K562 (cell line): ENCODE measurements around the gene SERPINE1. TPM values are rescaled to one million over a fixed set of nuclear protein-coding genes. Genes with fewer than 3 reads are reported as not detected.

Source experiments
- ATAC-seq: fragments of 200-7000 bp; cut with Tn5 transposase; 3 replicates; pipeline ENCODE4 v1.9.1; 2020; ENCODE audit warnings: moderate library complexity
- BruUV-seq: library from RNA; stranded (reverse); fragments of 400-500 nt; replicated peaks from 2 replicates; lab custom pipeline; 2021; lab: Mats Ljungman, UMichigan
- CTCF ChIA-PET: fragments of 300-600 bp; formaldehyde crosslinking; extraction: SDS; loops from one replicate; lab custom pipeline; 2021; ENCODE audit warnings: low intra/inter-chr PET ratio; lab: Yijun Ruan, JAX
- POLR2A ChIA-PET: fragments of 300-600, 350-650 bp; sonication (Branson Sonifier 250); formaldehyde crosslinking; extraction: SDS; loops from one replicate; lab custom pipeline; 2021; ENCODE audit warnings: antibody characterized with exemption, inconsistent platforms; lab: Yijun Ruan, JAX
- DNase-seq, 4 experiments: peaks; one replicate each; pipeline versions ENCODE4 v3.0.0 to v3.0.0-alpha.2; 2011 to 2018; ENCODE audit warnings: low spot score in 3 of 4, mixed read lengths in 3 of 4; ENCODE audit errors: extremely low read depth in 1 of 4
- FAIRE-seq: peaks from 2 replicates; lab custom pipeline; 2011; peaks lifted over from hg19 to GRCh38; lab: Jason Lieb, UNC
- H2AFZ ChIP-seq: 2 replicates; pipeline ENCODE4 v1.6.0; 2011; ENCODE audit warnings: low read depth, low read length, control low read depth, inconsistent platforms
- H3K27ac ChIP-seq: fragments of 200-600 bp; 3 replicates; pipeline ENCODE4 v1.8.0; 2011; ENCODE audit warnings: low read depth, mild to moderate bottlenecking, control low read depth, inconsistent platforms, low read length, moderate library complexity, mixed read lengths; ENCODE audit errors: extremely low read depth
- H3K27me3 ChIP-seq, 2 experiments: fragments of 300-600 bp in 1 of 2; 2 replicates in 1 of 2; 3 replicates in 1 of 2; pipeline versions ENCODE4 v1.6.0 to v1.8.0; 2011; ENCODE audit warnings: inconsistent platforms in 2 of 2, low read length in 2 of 2, mild to moderate bottlenecking in 1 of 2, mixed read lengths in 1 of 2, moderate library complexity in 1 of 2; ENCODE audit not compliant: control insufficient read depth in 2 of 2, insufficient read depth in 2 of 2
- H3K36me3 ChIP-seq: fragments of 300-600 bp; 3 replicates; pipeline ENCODE4 v1.8.0; 2011; ENCODE audit warnings: mild to moderate bottlenecking, low read length, inconsistent platforms; ENCODE audit not compliant: control insufficient read depth, insufficient read depth
- H3K4me1 ChIP-seq, 2 experiments: fragments of 200-600 bp in 1 of 2; replicated peaks in 1 of 2; 2 replicates in 1 of 2; 3 replicates in 1 of 2; pipeline versions ENCODE4 v1.5.1 to v1.8.0; 2011; ENCODE audit warnings: inconsistent platforms in 2 of 2, low read length in 2 of 2, mild to moderate bottlenecking in 1 of 2, mixed read lengths in 1 of 2, moderate library complexity in 1 of 2; ENCODE audit not compliant: control insufficient read depth in 2 of 2, insufficient read depth in 2 of 2
- H3K4me2 ChIP-seq: 2 replicates; pipeline ENCODE4 v1.6.1; 2011; ENCODE audit warnings: low read length, control low read depth, inconsistent platforms, mixed read lengths; ENCODE audit not compliant: insufficient read depth
- H3K4me3 ChIP-seq: fragments of 200-600 bp; sonication (generic), shearing (Covaris generic); 2 replicates; pipeline ENCODE4 v1.5.1; 2016; ENCODE audit warnings: control low read depth, inconsistent platforms
- H3K79me2 ChIP-seq: fragments of 200-600 bp; 3 replicates; pipeline ENCODE4 v1.8.0; 2011; ENCODE audit warnings: low read length, inconsistent platforms; ENCODE audit not compliant: control insufficient read depth, insufficient read depth
- H3K9ac ChIP-seq, 2 experiments: 2 replicates each; pipeline versions ENCODE4 v1.6.0 to v1.6.1; 2011; ENCODE audit warnings: low read depth in 2 of 2, low read length in 2 of 2, control low read depth in 1 of 2, inconsistent platforms in 1 of 2, mild to moderate bottlenecking in 1 of 2, mixed read lengths in 1 of 2; ENCODE audit not compliant: insufficient read depth in 1 of 2
- H3K9me1 ChIP-seq: one replicate; pipeline ENCODE4 v1.6.0; 2011; ENCODE audit warnings: inconsistent platforms, mild to moderate bottlenecking, low read length, moderate library complexity; ENCODE audit not compliant: control insufficient read depth, insufficient read depth
- H3K9me3 ChIP-seq: replicated peaks from 2 replicates; pipeline ENCODE4 v1.5.1; 2011; ENCODE audit warnings: low read depth, low read length, inconsistent platforms; ENCODE audit not compliant: control insufficient read depth, insufficient read depth
- H4K20me1 ChIP-seq: replicated peaks from 2 replicates; pipeline ENCODE4 v1.6.1; 2011; ENCODE audit warnings: low read length, inconsistent platforms, mixed read lengths; ENCODE audit not compliant: control insufficient read depth, insufficient read depth
- CHCHD3 ChIP-seq: fragments of 250-450 bp; sonication (Bioruptor Pico); IDR thresholded peaks from 2 replicates; pipeline ENCODE4 v2.1.2; 2022; ENCODE audit warnings: mild to moderate bottlenecking
- EWSR1 ChIP-seq: fragments of 450-650 bp; IDR thresholded peaks from 2 replicates; pipeline ENCODE4 v1.6.1; 2018; ENCODE audit warnings: borderline replicate concordance, mild to moderate bottlenecking, low read depth, moderate library complexity; ENCODE audit not compliant: partially characterized antibody
- HNRNPL ChIP-seq: fragments of 200-400 bp; formaldehyde crosslinking; IDR thresholded peaks from 2 replicates; pipeline ENCODE4 v1.6.1; 2017; ENCODE audit warnings: low read depth, mild to moderate bottlenecking, low read length
- KAT8 ChIP-seq: fragments of 450-650 bp; IDR thresholded peaks from 2 replicates; pipeline ENCODE4 v1.6.1; 2016; ENCODE audit warnings: low read depth, mild to moderate bottlenecking
- KHSRP ChIP-seq: fragments of 450-650 bp; IDR thresholded peaks from 2 replicates; pipeline ENCODE4 v1.6.1; 2017
- NFIC ChIP-seq: fragments of 450-650 bp; IDR thresholded peaks from 2 replicates; pipeline ENCODE4 v1.6.1; 2017; ENCODE audit warnings: mild to moderate bottlenecking, inconsistent platforms
- NR4A1 ChIP-seq, 2 experiments: fragments of 250-450 bp in 1 of 2; fragments of 450-650 bp in 1 of 2; sonication (Bioruptor Pico) in 1 of 2; IDR thresholded peaks; 2 replicates each; pipeline versions ENCODE4 v1.4.0 to v1.6.1; 2016 to 2020; ENCODE audit warnings: mild to moderate bottlenecking in 2 of 2, missing compliant biosample characterization in 1 of 2, missing genetic modification characterization in 1 of 2, moderate library complexity in 1 of 2
- POLR2AphosphoS2 ChIP-seq: IDR thresholded peaks from 2 replicates; pipeline ENCODE4 v1.6.1; 2012; ENCODE audit warnings: low read length, improper control_type of control experiment
- SREBF2 ChIP-seq: sonication (generic); formaldehyde crosslinking; IDR thresholded peaks from 2 replicates; pipeline ENCODE4 v1.4.0; 2020; ENCODE audit warnings: mild to moderate bottlenecking, missing genetic modification reagents
- ZNF274 ChIP-seq: IDR thresholded peaks from 2 replicates; pipeline ENCODE4 v1.6.1; 2011; ENCODE audit warnings: low read depth, mild to moderate bottlenecking, low read length, moderate library complexity, borderline replicate concordance
- ZNF551 ChIP-seq: fragments of 250-450 bp; sonication (Bioruptor Pico); IDR thresholded peaks from 2 replicates; pipeline ENCODE4 v1.5.0; 2021; ENCODE audit warnings: mild to moderate bottlenecking, moderate library complexity
- ZNF644 ChIP-seq: fragments of 200-800 bp; sonication (Bioruptor generic); IDR thresholded peaks from 2 replicates; pipeline ENCODE4 v1.6.1; 2016; ENCODE audit warnings: low read depth, missing genetic modification characterization, missing compliant biosample characterization
- WGBS: fragments of 100-300 bp; shearing (Covaris generic); methylation state at CpG from one replicate; pipeline ENCODE4 v1.1.6; 2016; ENCODE audit warnings: low coverage, mixed read lengths; ENCODE audit not compliant: insufficient coverage; ENCODE audit errors: missing lambda C conversion rate; 5-methylcytosine and 5-hydroxymethylcytosine counted together
- in situ Hi-C: fragments of 300-500 bp; cut with MboI; formaldehyde crosslinking; loops from 4 replicates; pipeline ENCODE4 v1.15.0; 2018; ENCODE audit warnings: inconsistent platforms, mixed read lengths
- intact Hi-C: fragments of 100-400 bp; cut with micrococcal nuclease; formaldehyde crosslinking; loops from 2 replicates; pipeline ENCODE4 v1.14.2; 2022
- polyA plus RNA-seq, 8 experiments: library from polyadenylated mRNA; depleted of rRNA in 4 of 8; stranded (reverse) in 5 of 8; unstranded in 3 of 8; fragments of >200 nt; fragmentation: Nextera tagmentation in 2 of 8; fragmentation: Illumina TruSeq in 1 of 8; extraction: Ambion mirVana in 2 of 8; extraction: Trizol in 1 of 8; gene quantifications; 2 replicates each; pipeline versions ENCODE4 v1.2.1 to v1.2.3, GENCODE V29; 2011 to 2014; ENCODE audit warnings: inconsistent platforms in 1 of 8, missing spikeins in 1 of 8
- total RNA-seq, 7 experiments: library from RNA; depleted of rRNA in 6 of 7; stranded (reverse); fragments of >200 nt in 6 of 7; fragmentation: Illumina TruSeq in 2 of 7; extraction: Trizol in 2 of 7; gene quantifications; 2 replicates each; pipeline versions ENCODE4 v1.2.1 to v1.2.3, GENCODE V29; 2011 to 2021; ENCODE audit warnings: low replicate concordance in 1 of 7
- TF ChIP-seq, protein P1 (sequence below): fragments of 250-450 bp; sonication (Bioruptor Pico); IDR thresholded peaks from 2 replicates; pipeline ENCODE4 v1.5.0; 2021
- TF ChIP-seq, protein P2 (sequence below): sonication (generic); formaldehyde crosslinking; IDR thresholded peaks from 2 replicates; pipeline ENCODE4 v1.8.0; 2022; ENCODE audit warnings: missing genetic modification reagents, mild to moderate bottlenecking, moderate library complexity, borderline replicate concordance
- TF ChIP-seq, protein P3 (sequence below): IDR thresholded peaks from 2 replicates; pipeline ENCODE4 v1.6.1; 2016; ENCODE audit warnings: missing genetic modification characterization, missing compliant biosample characterization
- TF ChIP-seq, protein P4 (sequence below), 2 experiments: IDR thresholded peaks; 2 replicates each; pipeline ENCODE4 v1.6.1; 2012; ENCODE audit warnings: improper control_type of control experiment in 2 of 2, low read depth in 2 of 2, low read length in 2 of 2, borderline replicate concordance in 1 of 2

SERPINE1 gene
- total and polyA plus RNA-seq, 9 of the 15 experiments (the other 6 are each of a cell fraction or from before 2014, with no cell fraction given), result 0.22 to 4.8 (median 0.91) TPM

DNA sequence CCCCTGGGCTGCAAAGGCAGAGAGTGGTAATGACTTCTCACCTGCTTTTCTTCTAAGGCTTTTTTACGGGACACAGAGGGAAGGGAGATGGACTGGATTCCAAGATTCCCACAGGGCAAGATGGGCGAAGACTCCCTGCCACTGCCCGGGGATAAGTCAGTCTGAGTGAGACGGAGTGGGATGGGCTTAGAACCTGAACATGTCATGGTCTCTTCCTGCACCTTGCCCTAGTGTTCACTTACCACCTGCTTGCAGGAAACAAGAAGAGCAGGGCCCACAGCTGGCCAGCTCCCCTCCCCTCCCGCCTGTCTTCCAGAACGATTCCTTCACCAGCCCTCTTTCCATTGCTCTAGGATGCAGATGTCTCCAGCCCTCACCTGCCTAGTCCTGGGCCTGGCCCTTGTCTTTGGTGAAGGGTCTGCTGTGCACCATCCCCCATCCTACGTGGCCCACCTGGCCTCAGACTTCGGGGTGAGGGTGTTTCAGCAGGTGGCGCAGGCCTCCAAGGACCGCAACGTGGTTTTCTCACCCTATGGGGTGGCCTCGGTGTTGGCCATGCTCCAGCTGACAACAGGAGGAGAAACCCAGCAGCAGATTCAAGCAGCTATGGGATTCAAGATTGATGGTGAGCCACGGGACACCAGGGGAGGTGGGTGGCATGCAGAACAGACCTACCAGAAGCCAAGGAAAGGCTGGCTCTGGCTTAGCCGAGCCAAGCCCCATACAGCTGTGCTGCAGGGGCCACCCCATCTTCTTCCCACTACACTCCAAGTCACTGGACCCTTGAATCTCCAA, 1.3 kb downstream of the SERPINE1 start:
- no peaks in the 10 kb centered on the region for H3K36me3 ChIP-seq
- peaks cover 18 to 27% of the 10 kb centered on the region in 2 experiments for H3K4me1 ChIP-seq
- DNase-seq (peak in 1 of 4 experiments; percentile 9), ATAC-seq (no peak), FAIRE-seq (no peak)
- H4K20me1 ChIP-seq, result no peaks in the 10 kb centered on the region
- 60% methylated on average over 14 of the region's 14 CpGs for WGBS
- in situ Hi-C loops (no loop called here), intact Hi-C loops (no loop called here)
- H3K79me2 ChIP-seq, result no peaks in the 10 kb centered on the region
- no TSS peak for BruUV-seq
- no peaks in the 10 kb centered on the region for H3K9me3 ChIP-seq
- no peaks in the 10 kb centered on the region for H3K9me1 ChIP-seq
- no peak overlapping the region for H2AFZ ChIP-seq
- ChIA-PET CTCF (interaction anchor here (0.5 kb wide), 1 partner anchor 143 kb away, joined by 6 read pairs; no protein-coding TSS in a partner anchor), POLR2A (interaction anchor here (0.6 to 1.4 kb wide), 4 partner anchors 11 to 26 kb away, joined by 3 to 6 read pairs (median 4); no protein-coding TSS in a partner anchor)
- H3K9ac ChIP-seq, result 0 out of 4 replicates have a peak overlapping the region, but pooled peaks of 1 of the 2 experiments have one; percentile 4
- H3K27ac ChIP-seq, result no peak overlapping the region
- no peak overlapping the region; the same call in 1 of the 2 replicates for H3K4me2 ChIP-seq
- H3K27me3 ChIP-seq, result no peaks in the 10 kb centered on the region
- H3K4me3 ChIP-seq, result no peak overlapping the region
- TF ChIP-seq ZNF274 (no peak), NR4A1 (CRISPR knock-in tag; IDR thresholded peaks at IDR 0.05) (no peak), NR4A1 (tag; IDR thresholded peaks at IDR 0.05) (no peak), KHSRP (no peak), CHCHD3 (no peak), ZNF551 (CRISPR knock-in tag) (no peak), ZNF644 (no peak), NFIC (peak; percentile 35; the same call in 1 of the 2 replicates), HNRNPL (no peak), SREBF2 (CRISPR knock-in tag) (no peak), POLR2AphosphoS2 (no peak), EWSR1 (no peak), KAT8 (no peak)
- TF ChIP-seq, protein P1, sequence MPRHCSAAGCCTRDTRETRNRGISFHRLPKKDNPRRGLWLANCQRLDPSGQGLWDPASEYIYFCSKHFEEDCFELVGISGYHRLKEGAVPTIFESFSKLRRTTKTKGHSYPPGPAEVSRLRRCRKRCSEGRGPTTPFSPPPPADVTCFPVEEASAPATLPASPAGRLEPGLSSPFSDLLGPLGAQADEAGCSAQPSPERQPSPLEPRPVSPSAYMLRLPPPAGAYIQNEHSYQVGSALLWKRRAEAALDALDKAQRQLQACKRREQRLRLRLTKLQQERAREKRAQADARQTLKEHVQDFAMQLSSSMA, result no peak
- TF ChIP-seq, protein P2, sequence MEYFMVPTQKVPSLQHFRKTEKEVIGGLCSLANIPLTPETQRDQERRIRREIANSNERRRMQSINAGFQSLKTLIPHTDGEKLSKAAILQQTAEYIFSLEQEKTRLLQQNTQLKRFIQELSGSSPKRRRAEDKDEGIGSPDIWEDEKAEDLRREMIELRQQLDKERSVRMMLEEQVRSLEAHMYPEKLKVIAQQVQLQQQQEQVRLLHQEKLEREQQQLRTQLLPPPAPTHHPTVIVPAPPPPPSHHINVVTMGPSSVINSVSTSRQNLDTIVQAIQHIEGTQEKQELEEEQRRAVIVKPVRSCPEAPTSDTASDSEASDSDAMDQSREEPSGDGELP, result 0 out of 2 replicates have a peak, but pooled peaks have one; percentile 2
- TF ChIP-seq, protein P3, sequence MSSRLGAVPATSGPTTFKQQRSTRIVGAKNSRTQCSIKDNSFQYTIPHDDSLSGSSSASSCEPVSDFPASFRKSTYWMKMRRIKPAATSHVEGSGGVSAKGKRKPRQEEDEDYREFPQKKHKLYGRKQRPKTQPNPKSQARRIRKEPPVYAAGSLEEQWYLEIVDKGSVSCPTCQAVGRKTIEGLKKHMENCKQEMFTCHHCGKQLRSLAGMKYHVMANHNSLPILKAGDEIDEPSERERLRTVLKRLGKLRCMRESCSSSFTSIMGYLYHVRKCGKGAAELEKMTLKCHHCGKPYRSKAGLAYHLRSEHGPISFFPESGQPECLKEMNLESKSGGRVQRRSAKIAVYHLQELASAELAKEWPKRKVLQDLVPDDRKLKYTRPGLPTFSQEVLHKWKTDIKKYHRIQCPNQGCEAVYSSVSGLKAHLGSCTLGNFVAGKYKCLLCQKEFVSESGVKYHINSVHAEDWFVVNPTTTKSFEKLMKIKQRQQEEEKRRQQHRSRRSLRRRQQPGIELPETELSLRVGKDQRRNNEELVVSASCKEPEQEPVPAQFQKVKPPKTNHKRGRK (tag), result 0 out of 2 replicates have a peak, but pooled peaks have one; percentile 42
- TF ChIP-seq, protein P4, sequence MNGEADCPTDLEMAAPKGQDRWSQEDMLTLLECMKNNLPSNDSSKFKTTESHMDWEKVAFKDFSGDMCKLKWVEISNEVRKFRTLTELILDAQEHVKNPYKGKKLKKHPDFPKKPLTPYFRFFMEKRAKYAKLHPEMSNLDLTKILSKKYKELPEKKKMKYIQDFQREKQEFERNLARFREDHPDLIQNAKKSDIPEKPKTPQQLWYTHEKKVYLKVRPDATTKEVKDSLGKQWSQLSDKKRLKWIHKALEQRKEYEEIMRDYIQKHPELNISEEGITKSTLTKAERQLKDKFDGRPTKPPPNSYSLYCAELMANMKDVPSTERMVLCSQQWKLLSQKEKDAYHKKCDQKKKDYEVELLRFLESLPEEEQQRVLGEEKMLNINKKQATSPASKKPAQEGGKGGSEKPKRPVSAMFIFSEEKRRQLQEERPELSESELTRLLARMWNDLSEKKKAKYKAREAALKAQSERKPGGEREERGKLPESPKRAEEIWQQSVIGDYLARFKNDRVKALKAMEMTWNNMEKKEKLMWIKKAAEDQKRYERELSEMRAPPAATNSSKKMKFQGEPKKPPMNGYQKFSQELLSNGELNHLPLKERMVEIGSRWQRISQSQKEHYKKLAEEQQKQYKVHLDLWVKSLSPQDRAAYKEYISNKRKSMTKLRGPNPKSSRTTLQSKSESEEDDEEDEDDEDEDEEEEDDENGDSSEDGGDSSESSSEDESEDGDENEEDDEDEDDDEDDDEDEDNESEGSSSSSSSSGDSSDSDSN (IDR thresholded peaks at IDR 0.05; ENCODE audit: borderline replicate concordance in 1 of 2, low read depth in 2 of 2, low read length in 2 of 2), result no peak
